PC-3 (cell line): ENCODE results near the gene CENPH.

Experiments
- CTCF ChIP-seq: fragments of 300-600 bp; sonication (generic); conservative IDR thresholded peaks from 2 replicates; pipeline ENCODE4 v1.5.1; 2017; ENCODE audit warnings: antibody characterized with exemption, low read depth, mild to moderate bottlenecking, low read length
- EZH2 ChIP-seq: fragments of 300-600 bp; sonication (generic); IDR thresholded peaks from one replicate; pipeline ENCODE4 v1.6.1; 2017; ENCODE audit warnings: antibody characterized with exemption, mild to moderate bottlenecking, low read length; ENCODE audit not compliant: unreplicated experiment
- EZH2phosphoT487 ChIP-seq: fragments of 300-600 bp; sonication (generic); IDR thresholded peaks from 2 replicates; pipeline ENCODE4 v1.6.1; 2018; ENCODE audit warnings: mild to moderate bottlenecking, antibody characterized with exemption, low read length, borderline replicate concordance

- TF ChIP-seq CTCF (no peak), EZH2phosphoT487 (no peak), EZH2 (no peak)
These were observed 48.6 kb upstream of the CENPH start for GRCh38 chr5:69140827-69141226.
